Gastrocnemius medialis (tissue), 4 donors: ENCODE measurements around the gene RFFL.

Experiments
- POLR2A ChIP-seq, 2 donors: fragments of 450-650 bp; IDR thresholded peaks; one replicate each; pipeline ENCODE4 v1.6.1; 2017; ENCODE audit warnings: antibody characterized with exemption in 2 of 2, mild to moderate bottlenecking in 2 of 2, moderate library complexity in 2 of 2
- TF ChIP-seq, protein P1 (sequence below), 5 experiments: fragments of 450-650 bp in 3 of 5; fragments of 200-600 bp in 2 of 5; sonication (generic) in 2 of 5; IDR thresholded peaks in 4 of 5; conservative IDR thresholded peaks in 1 of 5; 1 replicate in 4 of 5; 2 replicates in 1 of 5; pipeline ENCODE4 v1.5.1; 2016 to 2019; ENCODE audit warnings: antibody characterized with exemption in 5 of 5, mild to moderate bottlenecking in 3 of 5, moderate library complexity in 3 of 5

- TF ChIP-seq, protein P1, sequence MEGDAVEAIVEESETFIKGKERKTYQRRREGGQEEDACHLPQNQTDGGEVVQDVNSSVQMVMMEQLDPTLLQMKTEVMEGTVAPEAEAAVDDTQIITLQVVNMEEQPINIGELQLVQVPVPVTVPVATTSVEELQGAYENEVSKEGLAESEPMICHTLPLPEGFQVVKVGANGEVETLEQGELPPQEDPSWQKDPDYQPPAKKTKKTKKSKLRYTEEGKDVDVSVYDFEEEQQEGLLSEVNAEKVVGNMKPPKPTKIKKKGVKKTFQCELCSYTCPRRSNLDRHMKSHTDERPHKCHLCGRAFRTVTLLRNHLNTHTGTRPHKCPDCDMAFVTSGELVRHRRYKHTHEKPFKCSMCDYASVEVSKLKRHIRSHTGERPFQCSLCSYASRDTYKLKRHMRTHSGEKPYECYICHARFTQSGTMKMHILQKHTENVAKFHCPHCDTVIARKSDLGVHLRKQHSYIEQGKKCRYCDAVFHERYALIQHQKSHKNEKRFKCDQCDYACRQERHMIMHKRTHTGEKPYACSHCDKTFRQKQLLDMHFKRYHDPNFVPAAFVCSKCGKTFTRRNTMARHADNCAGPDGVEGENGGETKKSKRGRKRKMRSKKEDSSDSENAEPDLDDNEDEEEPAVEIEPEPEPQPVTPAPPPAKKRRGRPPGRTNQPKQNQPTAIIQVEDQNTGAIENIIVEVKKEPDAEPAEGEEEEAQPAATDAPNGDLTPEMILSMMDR (IDR thresholded peaks at IDR 0.05 in 4 of 5, conservative IDR thresholded peaks at IDR 0.05 in 1 of 5), result no peak
- no peak for TF ChIP-seq POLR2A (IDR thresholded peaks at IDR 0.05)
These were observed 13.4 kb upstream of the RFFL start for GRCh38 chr17:35076874-35077273.
